Measurements from ENCODE around the gene MSRB3. TPM values are rescaled to one million over a fixed set of nuclear protein-coding genes. Genes with fewer than 3 reads are reported as not detected.

The MSRB3 gene
- total and polyA plus RNA-seq, 2 of the 4 experiments (the other 2 are of a cell fraction): 31.7 to 35.7 TPM

DNA sequence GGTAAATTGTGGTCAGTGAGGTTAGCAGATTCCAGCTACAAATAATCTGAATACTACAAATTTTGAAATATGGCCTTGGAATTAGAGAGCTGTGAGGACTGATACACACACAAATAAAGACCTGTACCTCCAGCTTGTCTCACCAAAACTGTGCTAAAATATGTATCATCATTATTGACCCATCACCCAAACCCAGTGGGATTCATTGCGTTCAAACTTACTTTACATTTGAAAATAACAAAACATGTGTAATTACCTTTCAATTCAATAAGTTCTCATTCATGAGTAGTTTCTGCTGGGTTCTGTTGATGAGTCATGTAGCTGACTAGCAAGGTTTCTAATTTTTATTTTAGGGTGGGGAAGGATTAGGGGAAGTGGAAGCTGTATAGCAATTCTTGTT is 170.9 kb downstream of the MSRB3 start:
- Histone ChIP-seq H3K23ac (ENCODE audit: low read depth, low read length) (no peak overlapping the region), H3K14ac (replicated peaks; ENCODE audit: low read depth, low read length) (no peak overlapping the region), H3K56ac (ENCODE audit: extremely low read depth, insufficient read depth, low read length) (no peak overlapping the region), H4K91ac (ENCODE audit: insufficient read depth, low read depth, low read length) (no peak overlapping the region), H2BK20ac (ENCODE audit: low read depth, low read length) (no peak overlapping the region), H3K4me3 (ENCODE audit: insufficient read depth, low read depth, low read length) (no peak overlapping the region), H3K18ac (ENCODE audit: low read depth, low read length) (no peak overlapping the region), H2BK120ac (ENCODE audit: low read depth, low read length) (no peak overlapping the region), H3K27me3 (ENCODE audit: control insufficient read depth, insufficient read depth, low read length) (no peaks in the 10 kb centered on the region), H3K27ac (ENCODE audit: insufficient read depth, low read length) (no peak overlapping the region), H3K4ac (ENCODE audit: low read depth, low read length) (no peak overlapping the region), H2AK9ac (replicated peaks; ENCODE audit: low read depth, low read length, poor library complexity) (no peak overlapping the region), H4K5ac (ENCODE audit: low read depth, low read length) (no peak overlapping the region), H3K9me3 (ENCODE audit: control insufficient read depth, insufficient read depth, low read length) (no peaks in the 10 kb centered on the region), H4K8ac (ENCODE audit: low read depth in 2 of 2, low read length in 2 of 2) (no peak overlapping the region), H4K20me1 (ENCODE audit: insufficient read depth, low read length) (no peaks in the 10 kb centered on the region), H3K9me1 (ENCODE audit: insufficient read depth, low read length) (no peaks in the 10 kb centered on the region), H3K4me2 (ENCODE audit: low read depth, low read length) (no peak overlapping the region), H2AK5ac (ENCODE audit: low read depth, low read length) (no peak overlapping the region), H2AFZ (replicated peaks; ENCODE audit: low read length, poor library complexity) (no peak overlapping the region), H2BK15ac (ENCODE audit: low read depth, low read length) (no peak overlapping the region), H3K79me1 (ENCODE audit: low read depth in 1 of 2, low read length in 2 of 2) (peaks cover 6% of the 10 kb centered on the region in 2 experiments; a peak in 1 of 4 replicates), H3K9ac (ENCODE audit: low read depth, low read length) (no peak overlapping the region), H2BK5ac (ENCODE audit: low read depth, low read length, poor library complexity, severe bottlenecking) (no peak overlapping the region), H3K4me1 (ENCODE audit: control insufficient read depth, insufficient read depth, low read length) (peaks cover 3% of the 10 kb centered on the region; the same call in 1 of the 2 replicates), H3K36me3 (ENCODE audit: control insufficient read depth, insufficient read depth, low read length) (peaks cover 6% of the 10 kb centered on the region)
- dilution Hi-C loops (cut with HindIII; ENCODE audit: low sequenced_read_pairs, unreplicated experiment): no loop called here
- ChIA-PET CTCF (no interaction called here), POLR2A (ENCODE audit: unreplicated experiment) (no interaction called here)
- BruUV-seq (replicated peaks): no TSS peak
- in situ Hi-C loops (cut with MboI; ENCODE audit: low sequenced_read_pairs): no loop called here
- DNase-seq: peak; percentile 65
- peak; percentile 40; the same call in 1 of the 2 replicates for ATAC-seq (ENCODE audit: low read depth)
- no CpG with 5 or more reads among the region's 1 CpG for WGBS, 2 experiments (ENCODE audit: extremely low coverage in 2 of 2, insufficient read length in 1 of 2)
- TF ChIP-seq RAD21 (IDR thresholded peaks at IDR 0.05; ENCODE audit: low read length) (no peak), USF2 (IDR thresholded peaks at IDR 0.05; ENCODE audit: low read depth, low read length) (no peak), NFE2L2 (IDR thresholded peaks at IDR 0.05; ENCODE audit: low read depth, low read length) (no peak), FOS (IDR thresholded peaks at IDR 0.05; ENCODE audit: low read depth, low read length) (peak; percentile 61; the same call in 1 of the 2 replicates), MAFK (IDR thresholded peaks at IDR 0.05; ENCODE audit: low read depth, low read length) (no peak), CHD1 (IDR thresholded peaks at IDR 0.05; ENCODE audit: low read depth, low read length) (no peak)
- TF ChIP-seq, protein P1, sequence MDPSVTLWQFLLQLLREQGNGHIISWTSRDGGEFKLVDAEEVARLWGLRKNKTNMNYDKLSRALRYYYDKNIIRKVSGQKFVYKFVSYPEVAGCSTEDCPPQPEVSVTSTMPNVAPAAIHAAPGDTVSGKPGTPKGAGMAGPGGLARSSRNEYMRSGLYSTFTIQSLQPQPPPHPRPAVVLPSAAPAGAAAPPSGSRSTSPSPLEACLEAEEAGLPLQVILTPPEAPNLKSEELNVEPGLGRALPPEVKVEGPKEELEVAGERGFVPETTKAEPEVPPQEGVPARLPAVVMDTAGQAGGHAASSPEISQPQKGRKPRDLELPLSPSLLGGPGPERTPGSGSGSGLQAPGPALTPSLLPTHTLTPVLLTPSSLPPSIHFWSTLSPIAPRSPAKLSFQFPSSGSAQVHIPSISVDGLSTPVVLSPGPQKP (IDR thresholded peaks at IDR 0.05; ENCODE audit: borderline replicate concordance, low read depth, low read length): no peak
- intact Hi-C loops (cut with micrococcal nuclease): no loop called here

Measured in IMR-90 (cell line).